Fibroblast of the aortic adventitia (primary cell): Measurements from ENCODE around the gene CLDN19. TPM values are rescaled to one million over a fixed set of nuclear protein-coding genes. Genes with fewer than 3 reads are reported as not detected.
A peak's percentile ranks its signal among the peaks of the same experiment; 100 is the strongest.
"Not testable (repeated sequence)": the region's sequence is repeated elsewhere in the genome, so short reads cannot be mapped to it uniquely, and the experiment has no call there.

ENCODE experiments used
- DNase-seq: peaks from one replicate; pipeline ENCODE4 v3.0.0-alpha.2; 2010; ENCODE audit warnings: low read depth
- H3K4me3 ChIP-seq: 2 replicates; pipeline ENCODE4 v1.5.1; 2011; ENCODE audit warnings: low read depth, mild to moderate bottlenecking, control low read depth, low read length, moderate library complexity
- CTCF ChIP-seq: IDR thresholded peaks from 2 replicates; pipeline ENCODE4 v1.5.1; 2011; ENCODE audit warnings: mild to moderate bottlenecking, low read length, control low read depth, inconsistent platforms; ENCODE audit not compliant: insufficient read depth
- total RNA-seq: library from RNA; depleted of rRNA; stranded (reverse); fragments of >200 nt; gene quantifications from 2 replicates; pipeline ENCODE4 v1.2.3, GENCODE V29; 2012; ENCODE audit warnings: low replicate concordance

Gene CLDN19
- total RNA-seq, 1 donor, result not detected

GRCh38 chr1:42732126-42732680, 7.8 kb downstream of the CLDN19 start:
- TF ChIP-seq CTCF, result no peak
- no peak overlapping the region for H3K4me3 ChIP-seq
- DNase-seq, result peak; percentile 26

GRCh38 chr1:42731585-42731984, 8.5 kb downstream of the CLDN19 start:
- no peak for DNase-seq
- no peak for TF ChIP-seq CTCF
- no peak overlapping the region for H3K4me3 ChIP-seq

- H3K4me3 ChIP-seq, result no peak overlapping the region
- no peak for TF ChIP-seq CTCF
- peak; percentile 11 for DNase-seq
Observed at GRCh38 chr1:42730988-42731387, 9.0 kb downstream of the CLDN19 start.

GRCh38 chr1:42730002-42730401, 10.0 kb downstream of the CLDN19 start:
- TF ChIP-seq CTCF, result no peak
- DNase-seq, result no peak
- H3K4me3 ChIP-seq, result no peak overlapping the region

GRCh38 chr1:42725820-42726219, 14.2 kb downstream of the CLDN19 start:
- not testable (repeated sequence) for H3K4me3 ChIP-seq, DNase-seq

GRCh38 chr1:42723511-42723910, 16.5 kb downstream of the CLDN19 start:
- DNase-seq, result no peak
- no peak overlapping the region for H3K4me3 ChIP-seq
- TF ChIP-seq CTCF, result no peak

GRCh38 chr1:42722403-42722802, 17.6 kb downstream of the CLDN19 start:
- not testable (repeated sequence) for H3K4me3 ChIP-seq, DNase-seq

- no peak for TF ChIP-seq CTCF
- no peak overlapping the region for H3K4me3 ChIP-seq
- DNase-seq, result no peak
Observed at GRCh38 chr1:42721926-42722325, 18.1 kb downstream of the CLDN19 start.
